H1 (cell line): ENCODE results near the gene SLC27A5. TPM values are rescaled to one million over a fixed set of nuclear protein-coding genes. Genes with fewer than 3 reads are reported as not detected.
A peak's percentile ranks its signal among the peaks of the same experiment; 100 is the strongest.
"Not testable (repeated sequence)": the region's sequence is repeated elsewhere in the genome, so short reads cannot be mapped to it uniquely, and the experiment has no call there.

Experiments used
- CTCF ChIA-PET: fragments of 300-600 bp; sonication (Branson Sonifier 250); formaldehyde crosslinking; loops from one replicate; lab custom pipeline; 2021; ENCODE audit not compliant: partially characterized antibody; lab: Charles Lee
- POLR2A ChIA-PET: fragments of 300-600 bp; sonication (Branson Sonifier 250); formaldehyde crosslinking; loops from one replicate; lab custom pipeline; 2021; ENCODE audit warnings: inconsistent platforms; ENCODE audit not compliant: partially characterized antibody; lab: Charles Lee
- DNase-seq, 2 experiments: peaks; one replicate each; pipeline versions ENCODE4 v3.0.0 to v3.0.0-alpha.2; 2010 to 2022; ENCODE audit warnings: low spot score in 2 of 2, low read depth in 1 of 2, mixed read lengths in 1 of 2
- FAIRE-seq: peaks from 2 replicates; lab custom pipeline; 2011; peaks lifted over from hg19 to GRCh38; lab: Jason Lieb, UNC
- H2AFZ ChIP-seq: 2 replicates; pipeline ENCODE4 v1.8.1; 2012; ENCODE audit warnings: low read length, inconsistent platforms
- H2AK5ac ChIP-seq: 2 replicates; pipeline ENCODE4 v1.6.1; 2013; ENCODE audit warnings: low read depth, low read length
- H2BK120ac ChIP-seq: replicated peaks from 2 replicates; pipeline ENCODE3; 2013; ENCODE audit warnings: low read depth, low read length, inconsistent platforms
- H2BK12ac ChIP-seq: 2 replicates; pipeline ENCODE4 v1.6.1; 2013; ENCODE audit warnings: low read depth, low read length
- H2BK15ac ChIP-seq: 2 replicates; pipeline ENCODE4 v1.6.1; 2013; ENCODE audit warnings: low read length
- H2BK20ac ChIP-seq: 2 replicates; pipeline ENCODE4 v1.6.1; 2013; ENCODE audit warnings: low read length
- H2BK5ac ChIP-seq: 2 replicates; pipeline ENCODE4 v1.6.1; 2013; ENCODE audit warnings: low read depth, low read length
- H3K14ac ChIP-seq: 2 replicates; pipeline ENCODE4 v1.6.1; 2013; ENCODE audit warnings: inconsistent platforms; ENCODE audit not compliant: insufficient read length
- H3K18ac ChIP-seq: 2 replicates; pipeline ENCODE4 v1.6.1; 2013; ENCODE audit warnings: low read length; ENCODE audit errors: extremely low read depth
- H3K23ac ChIP-seq: 2 replicates; pipeline ENCODE4 v1.6.1; 2013; ENCODE audit warnings: inconsistent platforms; ENCODE audit not compliant: insufficient read length
- H3K23me2 ChIP-seq: 2 replicates; pipeline ENCODE4 v1.6.1; 2013; ENCODE audit warnings: low read depth, low read length
- H3K27ac ChIP-seq: 2 replicates; pipeline ENCODE4 v1.6.1; 2011; ENCODE audit warnings: low read depth, low read length, inconsistent platforms
- H3K27me3 ChIP-seq, 4 experiments: replicated peaks in 1 of 4; 1 replicate in 1 of 4; 2 replicates in 3 of 4; pipeline versions ENCODE4 v1.6.1 to v1.8.1; 2011 to 2013; ENCODE audit warnings: low read length in 3 of 4, mild to moderate bottlenecking in 3 of 4, inconsistent platforms in 2 of 4, mixed read lengths in 2 of 4, moderate library complexity in 1 of 4; ENCODE audit not compliant: control insufficient read depth in 3 of 4, insufficient read depth in 3 of 4; ENCODE audit errors: extremely low read depth in 1 of 4
- H3K36me3 ChIP-seq, 4 experiments: 2 replicates each; pipeline versions ENCODE4 v1.6.1 to v1.8.1; 2011 to 2013; ENCODE audit warnings: mild to moderate bottlenecking in 4 of 4, low read length in 3 of 4, moderate library complexity in 2 of 4, control low read depth in 1 of 4, inconsistent platforms in 1 of 4; ENCODE audit not compliant: insufficient read depth in 4 of 4, control insufficient read depth in 2 of 4
- H3K4ac ChIP-seq: replicated peaks from 2 replicates; pipeline ENCODE3; 2013; ENCODE audit warnings: low read length, low read depth, mixed read lengths, inconsistent platforms; ENCODE audit not compliant: insufficient read length
- H3K4me1 ChIP-seq, 4 experiments: replicated peaks in 1 of 4; 1 replicate in 1 of 4; 2 replicates in 3 of 4; pipeline versions ENCODE4 v1.6.1 to v1.8.1; 2011 to 2013; ENCODE audit warnings: low read length in 3 of 4, inconsistent platforms in 2 of 4, mixed read lengths in 1 of 4; ENCODE audit not compliant: insufficient read depth in 4 of 4, control insufficient read depth in 3 of 4
- H3K4me2 ChIP-seq, 2 experiments: 2 replicates each; pipeline versions ENCODE4 v1.6.1 to v1.8.1; 2011 to 2013; ENCODE audit warnings: low read depth in 2 of 2, low read length in 2 of 2, control low read depth in 1 of 2, inconsistent platforms in 1 of 2, mild to moderate bottlenecking in 1 of 2; ENCODE audit not compliant: insufficient read depth in 1 of 2
- H3K4me3 ChIP-seq, 4 experiments: fragments of 200-600, 300-600 bp in 1 of 4; sonication (generic), shearing (Covaris generic), sonication (Bioruptor Twin) in 1 of 4; 2 replicates each; pipeline versions ENCODE4 v1.5.1 to v1.8.1; 2011 to 2016; ENCODE audit warnings: low read length in 4 of 4, low read depth in 3 of 4, control low read depth in 2 of 4, inconsistent platforms in 2 of 4, mild to moderate bottlenecking in 2 of 4, mixed read lengths in 1 of 4, moderate library complexity in 1 of 4; ENCODE audit not compliant: insufficient read depth in 2 of 4; ENCODE audit errors: extremely low read depth in 1 of 4
- H3K56ac ChIP-seq: replicated peaks from 2 replicates; pipeline ENCODE3; 2013; ENCODE audit warnings: low read depth, mild to moderate bottlenecking, mixed read lengths, low read length, inconsistent platforms; ENCODE audit not compliant: insufficient read length
- H3K79me1 ChIP-seq: 2 replicates; pipeline ENCODE4 v1.6.1; 2013; ENCODE audit warnings: low read depth, low read length, control low read depth
- H3K79me2 ChIP-seq, 2 experiments: 2 replicates each; pipeline versions ENCODE4 v1.6.1 to v1.8.1; 2012 to 2013; ENCODE audit warnings: low read length in 2 of 2, mild to moderate bottlenecking in 2 of 2, inconsistent platforms in 1 of 2; ENCODE audit not compliant: insufficient read depth in 2 of 2, control insufficient read depth in 1 of 2
- H3K9ac ChIP-seq, 4 experiments: replicated peaks in 1 of 4; 1 replicate in 1 of 4; 2 replicates in 3 of 4; pipeline versions ENCODE4 v1.6.1 to v1.8.1; 2011 to 2013; ENCODE audit warnings: low read depth in 3 of 4, low read length in 3 of 4, control low read depth in 2 of 4, mild to moderate bottlenecking in 2 of 4, moderate library complexity in 2 of 4, inconsistent platforms in 1 of 4; ENCODE audit errors: extremely low read depth in 1 of 4
- H3K9me3 ChIP-seq, 2 experiments: 2 replicates each; pipeline versions ENCODE4 v1.6.1 to v1.8.1; 2012 to 2013; ENCODE audit warnings: mild to moderate bottlenecking in 2 of 2, moderate library complexity in 2 of 2, control low read depth in 1 of 2, inconsistent platforms in 1 of 2, low read depth in 1 of 2, low read length in 1 of 2, mixed read lengths in 1 of 2; ENCODE audit not compliant: insufficient read depth in 2 of 2
- H4K20me1 ChIP-seq, 2 experiments: replicated peaks in 1 of 2; 2 replicates each; pipeline versions ENCODE3 to v1.8.1; 2011 to 2013; ENCODE audit warnings: inconsistent platforms in 2 of 2, low read length in 2 of 2, mild to moderate bottlenecking in 1 of 2; ENCODE audit not compliant: insufficient read depth in 2 of 2, control insufficient read depth in 1 of 2
- H4K5ac ChIP-seq: 2 replicates; pipeline ENCODE4 v1.6.1; 2013; ENCODE audit warnings: low read length, low read depth, mixed read lengths, inconsistent platforms; ENCODE audit not compliant: insufficient read length
- H4K8ac ChIP-seq: 2 replicates; pipeline ENCODE4 v1.8.0; 2013; ENCODE audit warnings: mild to moderate bottlenecking, moderate library complexity, low read length, inconsistent platforms; ENCODE audit not compliant: insufficient read depth; ENCODE audit errors: extremely low read depth
- H4K91ac ChIP-seq: replicated peaks from 2 replicates; pipeline ENCODE3; 2013; ENCODE audit warnings: low read length, mixed read lengths, inconsistent platforms; ENCODE audit not compliant: insufficient read length
- WGBS, 2 experiments: shearing (Covaris generic) in 1 of 2; methylation state at CpG; one replicate each; pipeline versions ENCODE4 v1.1.6 to v1.1.7; 2013 to 2015; ENCODE audit warnings: low lambda C conversion rate in 2 of 2, mixed read lengths in 2 of 2, inconsistent platforms in 1 of 2, low coverage in 1 of 2, missing lambda C conversion rate in 1 of 2; ENCODE audit not compliant: insufficient replicate concordance in 2 of 2, insufficient coverage in 1 of 2, insufficient read length in 1 of 2; ENCODE audit errors: extremely low coverage in 1 of 2, missing lambda C conversion rate in 1 of 2; 5-methylcytosine and 5-hydroxymethylcytosine counted together
- polyA plus RNA-seq, 7 experiments: library from polyadenylated mRNA; depleted of rRNA in 3 of 7; stranded (reverse) in 5 of 7; unstranded in 2 of 7; fragments of >200 nt in 5 of 7; fragments of 200-250 nt in 2 of 7; gene quantifications; 1 replicate in 5 of 7; 2 replicates in 1 of 7; 4 replicates in 1 of 7; pipeline versions ENCODE4 v1.2.1 to v1.2.3, GENCODE V29; 2011 to 2013; ENCODE audit warnings: missing spikeins in 2 of 7, mixed read lengths in 2 of 7
- total RNA-seq: library from RNA; stranded (reverse); fragmentation: NEBNext Ultra II Directional; extraction: Animal tissue kit (Norgen Biotek cat#: 25700); gene quantifications from 2 replicates; pipeline ENCODE4 v1.2.1, GENCODE V29; 2021

The SLC27A5 gene
- total and polyA plus RNA-seq, 2 of the 8 experiments (the other 6 are each of a cell fraction or from before 2014, with no cell fraction given) = 25.1 to 80.5 TPM

DNA sequence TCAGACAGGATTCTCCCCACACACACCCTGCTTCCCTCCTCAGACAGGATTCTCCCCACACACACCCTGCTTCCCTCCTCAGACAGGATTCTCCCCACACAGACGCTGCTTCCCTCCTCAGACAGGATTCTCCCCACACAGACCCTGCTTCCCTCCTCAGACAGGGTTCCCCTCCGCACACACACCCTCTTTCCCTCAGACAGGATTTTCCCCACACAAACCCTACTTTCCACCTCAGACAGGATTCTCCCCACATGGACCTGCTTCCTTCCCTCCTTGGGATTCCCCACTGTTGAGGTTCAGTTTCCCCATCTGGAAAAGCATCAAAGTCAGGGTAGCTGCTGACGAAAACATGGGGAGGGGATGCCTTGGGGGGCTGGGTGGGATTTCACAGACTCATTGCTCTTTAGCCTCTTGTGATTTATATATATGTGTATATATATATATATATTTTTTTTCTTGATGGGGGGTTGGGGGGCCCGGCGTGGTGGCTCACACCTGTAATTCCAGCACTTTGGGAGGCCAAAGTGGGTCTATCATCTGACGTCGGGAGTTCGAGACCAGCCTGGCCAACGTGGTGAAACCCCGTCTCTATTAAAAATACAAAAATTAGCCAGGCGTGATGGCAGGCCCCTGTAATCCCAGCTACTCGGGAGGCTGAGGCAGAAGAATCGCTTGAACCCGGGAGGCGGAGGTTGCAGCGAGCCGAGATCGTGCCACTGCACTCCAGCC lies 31.0 kb upstream of the SLC27A5 start:
- H3K79me2 ChIP-seq = peaks cover 28 to 32% of the 10 kb centered on the region in 2 experiments
- H2BK5ac ChIP-seq, H2BK15ac ChIP-seq, H3K9ac ChIP-seq, H3K18ac ChIP-seq, H4K91ac ChIP-seq, H3K4ac ChIP-seq, H2AK5ac ChIP-seq, H3K79me1 ChIP-seq, H2BK12ac ChIP-seq, H4K8ac ChIP-seq, H2BK20ac ChIP-seq, H4K5ac ChIP-seq, DNase-seq, H3K9me3 ChIP-seq, H3K23ac ChIP-seq, H2AFZ ChIP-seq, H3K14ac ChIP-seq, H2BK120ac ChIP-seq, H3K27ac ChIP-seq, FAIRE-seq, H3K56ac ChIP-seq: not testable (repeated sequence)
- H3K4me3 ChIP-seq = peak overlapping the region in 1 of 4 experiments; percentile 100; a peak in 3 of 8 replicates
- ChIA-PET CTCF (interaction anchor here (1.3 to 3.6 kb wide), 3 partner anchors 24 to 38 kb away, joined by 3 to 21 read pairs (median 7); partner anchors contain the start of gene ZBTB45), POLR2A (interaction anchor here (0.9 to 13.8 kb wide), 7 partner anchors 10 to 258 kb away, joined by 3 to 650 read pairs (median 32); partner anchors contain the start of genes CHMP2A, MZF1, SLC27A5 and UBE2M)
- H3K4me2 ChIP-seq = peak overlapping the region; percentile 55 to 90; a peak in 3 of 4 replicates
- 78% methylated on average over 18 of the region's 18 CpGs; no CpG with 5 or more reads in 1 of the 2 experiments for WGBS, 2 experiments
- H3K36me3 ChIP-seq = peaks cover 9 to 27% (median 18%) of the 10 kb centered on the region in 4 experiments
- peaks cover 0 to 24% (median 10%) of the 10 kb centered on the region in 4 experiments; a peak in 5 of 7 replicates for H3K27me3 ChIP-seq
- peaks cover 28 to 29% of the 10 kb centered on the region in 2 experiments for H4K20me1 ChIP-seq
- H3K4me1 ChIP-seq = peaks cover 3 to 13% (median 6%) of the 10 kb centered on the region in 4 experiments; a peak in 6 of 7 replicates
- peaks cover 16% of the 10 kb centered on the region for H3K23me2 ChIP-seq
